Erythroblast (primary cell): ENCODE measurements around the gene SVEP1.

Experiments
- GATA1 ChIP-seq: IDR thresholded peaks from 2 replicates; pipeline ENCODE4 v1.6.1; 2011; ENCODE audit warnings: low read depth, mild to moderate bottlenecking, control low read depth, low read length, moderate library complexity
- POLR2A ChIP-seq: IDR thresholded peaks from 2 replicates; pipeline ENCODE4 v1.6.1; 2011; ENCODE audit warnings: mild to moderate bottlenecking, low read length

- TF ChIP-seq POLR2A, result no peak
- TF ChIP-seq GATA1, result no peak
Measured at GRCh38 chr9:110526426-110526825, 53.1 kb downstream of the SVEP1 start.
